DND-41 (cell line): Measurements from ENCODE around the gene CIITA.

Source experiments
- EZH2 ChIP-seq: IDR thresholded peaks from 3 replicates; pipeline ENCODE4 v1.6.1; 2012; ENCODE audit warnings: borderline replicate concordance, low read depth, mild to moderate bottlenecking, moderate library complexity, low read length, inconsistent platforms; ENCODE audit not compliant: severe bottlenecking
- TF ChIP-seq, protein P1 (sequence below): IDR thresholded peaks from 2 replicates; pipeline ENCODE4 v1.5.1; 2012; ENCODE audit warnings: borderline replicate concordance, low read length, moderate library complexity, mild to moderate bottlenecking; ENCODE audit not compliant: poor library complexity, severe bottlenecking; ENCODE audit errors: extremely low read depth

DNA sequence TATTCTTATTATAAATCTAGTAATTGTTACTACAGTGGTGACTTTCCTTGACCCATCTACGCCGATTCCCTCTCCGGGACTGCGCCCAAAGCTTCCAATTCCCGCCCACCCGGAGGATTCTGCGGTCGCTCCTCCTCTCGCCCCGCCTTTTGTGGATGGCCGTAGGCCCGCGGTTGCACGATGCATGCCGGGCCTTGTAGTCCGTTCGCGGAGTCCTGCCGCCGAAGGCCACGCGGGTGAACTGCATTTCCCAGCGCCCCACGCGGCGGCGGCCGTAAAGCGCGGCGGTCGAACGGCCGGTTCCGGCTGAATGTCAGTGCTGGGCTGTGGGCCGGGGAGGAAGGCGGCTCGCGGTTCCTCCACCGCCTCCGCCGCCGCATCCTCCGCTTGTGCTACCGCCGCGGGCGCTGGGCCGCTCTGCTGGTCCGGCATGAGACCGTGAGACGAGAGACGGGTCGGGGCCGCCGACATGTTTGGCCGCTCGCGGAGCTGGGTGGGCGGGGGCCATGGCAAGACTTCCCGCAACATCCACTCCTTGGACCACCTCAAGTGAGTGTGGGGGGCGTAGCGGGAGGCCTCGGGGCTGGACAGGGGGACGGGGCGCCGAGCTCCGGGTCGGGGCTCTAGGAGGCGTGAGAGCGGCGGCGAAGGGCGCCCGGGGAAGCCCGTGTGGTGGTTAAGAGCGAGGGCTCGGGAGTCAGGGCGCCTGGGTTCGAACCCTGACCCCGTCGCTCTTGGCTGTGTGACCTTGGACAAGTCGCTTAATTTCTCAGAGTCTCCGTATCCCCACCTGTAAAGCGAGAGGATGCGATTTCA, 67.5 kb downstream of the CIITA start, which contains the start of gene CLEC16A:
- no peak for TF ChIP-seq EZH2
- TF ChIP-seq, protein P1, sequence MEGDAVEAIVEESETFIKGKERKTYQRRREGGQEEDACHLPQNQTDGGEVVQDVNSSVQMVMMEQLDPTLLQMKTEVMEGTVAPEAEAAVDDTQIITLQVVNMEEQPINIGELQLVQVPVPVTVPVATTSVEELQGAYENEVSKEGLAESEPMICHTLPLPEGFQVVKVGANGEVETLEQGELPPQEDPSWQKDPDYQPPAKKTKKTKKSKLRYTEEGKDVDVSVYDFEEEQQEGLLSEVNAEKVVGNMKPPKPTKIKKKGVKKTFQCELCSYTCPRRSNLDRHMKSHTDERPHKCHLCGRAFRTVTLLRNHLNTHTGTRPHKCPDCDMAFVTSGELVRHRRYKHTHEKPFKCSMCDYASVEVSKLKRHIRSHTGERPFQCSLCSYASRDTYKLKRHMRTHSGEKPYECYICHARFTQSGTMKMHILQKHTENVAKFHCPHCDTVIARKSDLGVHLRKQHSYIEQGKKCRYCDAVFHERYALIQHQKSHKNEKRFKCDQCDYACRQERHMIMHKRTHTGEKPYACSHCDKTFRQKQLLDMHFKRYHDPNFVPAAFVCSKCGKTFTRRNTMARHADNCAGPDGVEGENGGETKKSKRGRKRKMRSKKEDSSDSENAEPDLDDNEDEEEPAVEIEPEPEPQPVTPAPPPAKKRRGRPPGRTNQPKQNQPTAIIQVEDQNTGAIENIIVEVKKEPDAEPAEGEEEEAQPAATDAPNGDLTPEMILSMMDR: peak; percentile 3
